ENCODE data around the gene HSPBP1. TPM values are rescaled to one million over a fixed set of nuclear protein-coding genes. Genes with fewer than 3 reads are reported as not detected.
"Not testable (repeated sequence)": the region's sequence is repeated elsewhere in the genome, so short reads cannot be mapped to it uniquely, and the experiment has no call there.

HSPBP1 gene
- 10 to 100 TPM; 36.4 to 49.5 (median 42.5) TPM for polyA plus RNA-seq (ENCODE audit: insufficient read length in 3 of 3)
- long read RNA-seq, donor 1, transcript HSPBP1-202 (8 exons, 1,572 nt), result major isoform, 7 of 9 reads
- long read RNA-seq, donor 1, partial matches to known transcripts, result 0 of 9 reads
- long read RNA-seq, donor 1, other reads (novel, unspliced or antisense), result 0 of 9 reads
- long read RNA-seq, donor 2, transcript HSPBP1-202 (8 exons, 1,572 nt), result major isoform, 13 of 15 reads
- long read RNA-seq, donor 2, partial matches to known transcripts, result 0 of 15 reads
- long read RNA-seq, donor 2, other reads (novel, unspliced or antisense), result 0 of 15 reads
- long read RNA-seq, donor 3, transcript HSPBP1-202 (8 exons, 1,572 nt), result major isoform, 11 of 11 reads
- long read RNA-seq, donor 3, partial matches to known transcripts, result 0 of 11 reads
- long read RNA-seq, donor 3, other reads (novel, unspliced or antisense), result 0 of 11 reads
- long read RNA-seq, donor 4, transcript HSPBP1-202 (8 exons, 1,572 nt), result major isoform, 15 of 18 reads
- long read RNA-seq, donor 4, partial matches to known transcripts, result 0 of 18 reads
- long read RNA-seq, donor 4, other reads (novel, unspliced or antisense), result 0 of 18 reads
- long read RNA-seq, donor 5, partial matches to known transcripts, result 0 of 4 reads
- long read RNA-seq, donor 5, other reads (novel, unspliced or antisense), result 0 of 4 reads
- long read RNA-seq, donor 6, transcript HSPBP1-202 (8 exons, 1,572 nt), result major isoform, 7 of 9 reads
- long read RNA-seq, donor 6, partial matches to known transcripts, result 0 of 9 reads
- long read RNA-seq, donor 6, other reads (novel, unspliced or antisense), result 0 of 9 reads
- long read RNA-seq, donor 7, transcript HSPBP1-202 (8 exons, 1,572 nt), result major isoform, 9 of 20 reads
- long read RNA-seq, donor 7, partial matches to known transcripts, result 7 of 20 reads
- long read RNA-seq, donor 7, other reads (novel, unspliced or antisense), result 0 of 20 reads
- long read RNA-seq, donor 8, partial matches to known transcripts, result 0 of 5 reads
- long read RNA-seq, donor 8, other reads (novel, unspliced or antisense), result 0 of 5 reads
- long read RNA-seq, donor 9, transcript HSPBP1-202 (8 exons, 1,572 nt), result major isoform, 11 of 16 reads
- long read RNA-seq, donor 9, partial matches to known transcripts, result 0 of 16 reads
- long read RNA-seq, donor 9, other reads (novel, unspliced or antisense), result 0 of 16 reads
- long read RNA-seq, donor 10, transcript HSPBP1-202 (8 exons, 1,572 nt), result major isoform, 6 of 11 reads
- long read RNA-seq, donor 10, partial matches to known transcripts, result 0 of 11 reads
- long read RNA-seq, donor 10, other reads (novel, unspliced or antisense), result 0 of 11 reads
- long read RNA-seq, donor 11, transcript HSPBP1-202 (8 exons, 1,572 nt), result major isoform, 5 of 7 reads
- long read RNA-seq, donor 11, partial matches to known transcripts, result 0 of 7 reads
- long read RNA-seq, donor 11, other reads (novel, unspliced or antisense), result 0 of 7 reads
- long read RNA-seq, donor 12, transcript HSPBP1-202 (8 exons, 1,572 nt), result major isoform, 11 of 24 reads
- long read RNA-seq, donor 12, partial matches to known transcripts, result 6 of 24 reads
- long read RNA-seq, donor 12, other reads (novel, unspliced or antisense), result 0 of 24 reads
- long read RNA-seq, donor 13, transcript HSPBP1-202 (8 exons, 1,572 nt), result major isoform, 6 of 14 reads
- long read RNA-seq, donor 13, partial matches to known transcripts, result 8 of 14 reads
- long read RNA-seq, donor 13, other reads (novel, unspliced or antisense), result 0 of 14 reads
- long read RNA-seq, donor 14, transcript HSPBP1-202 (8 exons, 1,572 nt), result major isoform, 20 of 22 reads
- long read RNA-seq, donor 14, partial matches to known transcripts, result 0 of 22 reads
- long read RNA-seq, donor 14, other reads (novel, unspliced or antisense), result 0 of 22 reads
- long read RNA-seq, donor 15, transcript HSPBP1-202 (8 exons, 1,572 nt), result major isoform, 15 of 25 reads
- long read RNA-seq, donor 15, partial matches to known transcripts, result 8 of 25 reads
- long read RNA-seq, donor 15, other reads (novel, unspliced or antisense), result 0 of 25 reads
- long read RNA-seq, donor 16, transcript HSPBP1-202 (8 exons, 1,572 nt), result major isoform, 18 of 20 reads
- long read RNA-seq, donor 16, partial matches to known transcripts, result 0 of 20 reads
- long read RNA-seq, donor 16, other reads (novel, unspliced or antisense), result 0 of 20 reads

- peak; percentile 96 for DNase-seq
These were observed at the start of gene HSPBP1 for GRCh38 chr19:55279770-55280643. Gene HSPBP1, minus strand, starts transcription at chr19:55280110. Its CDS starts 502 bp downstream, at chr19:55279608.

GRCh38 chr19:55328774-55329318, 48.9 kb upstream of the HSPBP1 start:
- DNase-seq, result not testable (repeated sequence)

GRCh38 chr19:55325172-55325571, 45.3 kb upstream of the HSPBP1 start, which contains the start of gene TMEM150B:
Gene TMEM150B, minus strand, starts transcription at chr19:55325341. Its CDS starts 4,305 bp downstream, at chr19:55321036.
- no peak for DNase-seq

GRCh38 chr19:55324662-55325061, 44.8 kb upstream of the HSPBP1 start:
- DNase-seq, result no peak

- DNase-seq, result no peak
These were observed 42.4 kb upstream of the HSPBP1 start for GRCh38 chr19:55322204-55322885.

GRCh38 chr19:55321466-55322137, 41.7 kb upstream of the HSPBP1 start:
- no peak for DNase-seq

- no peak for DNase-seq
These were observed 41.0 kb upstream of the HSPBP1 start for GRCh38 chr19:55320844-55321419.

- DNase-seq, result no peak
These were observed 39.9 kb upstream of the HSPBP1 start for GRCh38 chr19:55319785-55320184.

GRCh38 chr19:55316646-55317045, 36.7 kb upstream of the HSPBP1 start:
- DNase-seq, result no peak

GRCh38 chr19:55315956-55316525, 36.1 kb upstream of the HSPBP1 start:
- DNase-seq, result no peak

- DNase-seq, result no peak
These were observed 34.5 kb upstream of the HSPBP1 start for GRCh38 chr19:55314396-55314795.

GRCh38 chr19:55312621-55313512, 33.0 kb upstream of the HSPBP1 start:
- no peak for DNase-seq

- no peak for DNase-seq
These were observed 31.9 kb upstream of the HSPBP1 start for GRCh38 chr19:55311797-55312196.

GRCh38 chr19:55311397-55311796, 31.5 kb upstream of the HSPBP1 start:
- DNase-seq, result no peak

- DNase-seq, result no peak
These were observed 30.6 kb upstream of the HSPBP1 start for GRCh38 chr19:55310498-55310897.
